Urinary bladder (tissue), 4 donors: ENCODE results near the gene NTNG1. TPM values are rescaled to one million over a fixed set of nuclear protein-coding genes. Genes with fewer than 3 reads are reported as not detected.

ENCODE experiments used
- DNase-seq: peaks from one replicate; pipeline ENCODE4 v3.0.0-alpha.2; 2015; ENCODE audit errors: extremely low spot score
- H3K27ac ChIP-seq: one replicate; pipeline ENCODE4 v1.5.1; 2013; ENCODE audit warnings: low read depth, mild to moderate bottlenecking, moderate library complexity
- H3K36me3 ChIP-seq: one replicate; pipeline ENCODE4 v1.6.1; 2013; ENCODE audit warnings: mild to moderate bottlenecking, moderate library complexity; ENCODE audit not compliant: insufficient read depth
- H3K4me1 ChIP-seq: one replicate; pipeline ENCODE4 v1.6.1; 2013; ENCODE audit warnings: mild to moderate bottlenecking, moderate library complexity; ENCODE audit not compliant: insufficient read depth
- H3K4me3 ChIP-seq: one replicate; pipeline ENCODE4 v1.5.1; 2013; ENCODE audit warnings: low read depth, low read length
- WGBS: extraction: QIAGEN DNeasy Blood & Tissue Kit; methylation state at CpG from one replicate; pipeline ENCODE4 v1.1.7; 2013; 5-methylcytosine and 5-hydroxymethylcytosine counted together
- polyA plus RNA-seq: library from polyadenylated mRNA; stranded (reverse); fragments of 200-250 nt; gene quantifications from one replicate; pipeline ENCODE4 v1.2.3, GENCODE V29; 2013
- total RNA-seq: library from RNA; depleted of rRNA; stranded (reverse); fragments of >200 nt; gene quantifications from one replicate; pipeline ENCODE4 v1.2.3, GENCODE V29; 2014
- donor health status: healthy with polysubstance abuse.
- donor health status: healthy.

Gene NTNG1
- total and polyA plus RNA-seq, 2 donors: 12.1 to 24.4 TPM

DNA sequence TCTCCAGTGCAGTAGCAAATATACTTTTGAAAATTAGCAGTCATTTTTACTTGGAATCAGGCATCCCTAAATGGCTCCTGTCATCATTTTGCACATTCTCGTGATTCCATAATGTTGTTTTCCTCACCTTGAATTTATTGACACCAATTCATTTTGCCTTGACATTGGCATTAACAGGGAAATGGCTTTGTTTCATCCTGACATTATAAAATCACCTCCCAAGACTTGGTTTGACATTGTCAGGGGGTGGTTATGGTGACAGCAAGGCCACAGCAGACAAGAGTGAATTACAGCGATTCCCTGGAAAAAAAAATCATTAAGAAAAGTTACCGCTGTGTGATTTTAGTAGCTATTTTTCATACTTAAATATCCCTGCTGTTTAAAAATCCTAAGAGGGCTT lies 327.0 kb downstream of the NTNG1 start:
- Histone ChIP-seq H3K27ac (no peak overlapping the region), H3K4me1 (no peaks in the 10 kb centered on the region), H3K4me3 (no peak overlapping the region), H3K36me3 (no peaks in the 10 kb centered on the region)
- whole genome bisulfite sequencing: 92% methylated on average over 3 of the region's 3 CpGs
- DNase-seq: no peak

DNA sequence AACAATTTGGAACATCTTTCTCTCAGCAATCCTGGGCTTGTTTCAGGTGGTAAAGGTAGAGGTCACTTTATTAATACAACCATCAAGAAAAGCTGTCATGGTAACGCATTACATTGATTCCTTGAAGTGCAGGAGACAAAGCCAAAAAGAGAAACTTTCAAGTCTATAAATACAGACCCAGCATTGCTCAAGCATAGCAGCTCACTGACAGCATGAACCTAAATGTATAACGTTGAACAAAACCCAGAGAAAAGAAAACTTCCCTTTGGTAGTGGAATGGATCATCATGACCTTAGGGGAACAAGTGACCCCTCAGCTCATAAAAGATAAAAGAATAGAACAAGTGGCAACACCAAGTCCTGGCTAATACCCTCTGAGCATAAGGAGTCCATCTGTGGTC lies 332.2 kb downstream of the NTNG1 start:
- H3K4me1 ChIP-seq: no peaks in the 10 kb centered on the region
- H3K4me3 ChIP-seq: no peak overlapping the region
- 79% methylated on average over 2 of the region's 2 CpGs for WGBS
- DNase-seq: no peak
- no peak overlapping the region for H3K27ac ChIP-seq
- H3K36me3 ChIP-seq: no peaks in the 10 kb centered on the region

DNA sequence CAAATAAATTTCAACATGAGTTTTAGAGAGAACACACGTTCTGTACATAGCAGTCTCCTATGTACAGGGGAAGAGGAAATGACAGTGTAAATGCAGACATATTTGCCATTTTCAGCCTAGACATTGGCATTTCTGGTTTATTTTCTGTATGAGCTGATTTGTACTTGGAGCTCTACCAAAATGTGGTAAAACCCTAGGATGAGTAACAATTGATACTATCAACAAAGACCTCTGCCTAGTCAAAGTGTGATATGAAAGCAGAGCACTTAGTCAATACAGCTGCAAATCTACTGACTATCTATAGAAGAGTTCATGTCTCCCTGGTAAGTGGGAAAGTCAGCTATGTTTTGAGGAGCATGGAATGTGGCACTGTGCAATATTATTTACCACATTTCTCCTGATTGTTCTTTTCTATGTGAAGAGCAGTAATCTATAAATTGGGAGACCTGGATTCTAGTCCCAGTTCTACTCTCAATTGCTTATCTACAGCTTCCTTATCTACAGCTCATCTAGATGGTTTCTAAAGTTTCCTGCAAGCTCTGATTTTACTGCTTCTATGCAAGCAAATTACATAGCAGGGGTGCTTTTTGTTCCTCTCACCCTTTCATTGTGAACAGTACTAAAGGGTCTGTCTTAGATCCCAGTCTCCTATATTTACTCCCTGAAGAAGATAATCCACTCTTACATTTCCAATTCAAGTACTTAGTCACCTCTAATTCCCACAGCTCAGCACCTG lies 334.2 kb downstream of the NTNG1 start:
- 74% methylated on average over 1 of the region's 1 CpG for WGBS
- Histone ChIP-seq H3K4me3 (no peak overlapping the region), H3K27ac (no peak overlapping the region), H3K36me3 (no peaks in the 10 kb centered on the region), H3K4me1 (no peaks in the 10 kb centered on the region)
- no peak for DNase-seq

GRCh38 chr1:107477233-107477632 lies 336.4 kb downstream of the NTNG1 start:
- Histone ChIP-seq H3K4me1 (no peaks in the 10 kb centered on the region), H3K36me3 (no peaks in the 10 kb centered on the region), H3K4me3 (no peak overlapping the region), H3K27ac (no peak overlapping the region)
- WGBS: 94% methylated on average over 2 of the region's 2 CpGs
- no peak for DNase-seq

DNA sequence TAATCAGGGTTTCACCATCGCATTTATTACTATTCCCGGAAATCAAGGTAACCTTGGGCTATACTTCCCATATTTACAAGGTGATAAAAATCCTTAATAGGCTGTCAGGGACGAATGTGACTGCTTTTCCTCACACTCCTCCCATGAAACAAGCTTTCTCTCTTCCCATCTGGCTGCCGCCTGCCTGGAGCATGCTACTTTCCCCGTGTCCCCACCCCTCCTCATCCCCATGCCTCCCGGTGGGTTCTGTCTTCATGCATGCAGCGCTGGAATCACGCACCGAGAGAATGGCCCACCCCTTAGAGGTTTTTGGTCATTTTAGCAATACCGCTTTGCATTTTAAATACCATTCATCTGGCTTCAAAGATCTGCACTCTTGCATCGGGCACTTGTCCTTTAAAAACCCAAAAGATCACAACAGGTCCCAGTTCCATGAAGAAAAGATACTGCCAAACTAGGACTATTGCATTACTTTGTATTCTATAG lies 339.1 kb downstream of the NTNG1 start:
- Histone ChIP-seq H3K36me3 (no peaks in the 10 kb centered on the region), H3K27ac (no peak overlapping the region), H3K4me3 (no peak overlapping the region), H3K4me1 (no peaks in the 10 kb centered on the region)
- 83% methylated on average over 11 of the region's 11 CpGs for WGBS
- DNase-seq: no peak

DNA sequence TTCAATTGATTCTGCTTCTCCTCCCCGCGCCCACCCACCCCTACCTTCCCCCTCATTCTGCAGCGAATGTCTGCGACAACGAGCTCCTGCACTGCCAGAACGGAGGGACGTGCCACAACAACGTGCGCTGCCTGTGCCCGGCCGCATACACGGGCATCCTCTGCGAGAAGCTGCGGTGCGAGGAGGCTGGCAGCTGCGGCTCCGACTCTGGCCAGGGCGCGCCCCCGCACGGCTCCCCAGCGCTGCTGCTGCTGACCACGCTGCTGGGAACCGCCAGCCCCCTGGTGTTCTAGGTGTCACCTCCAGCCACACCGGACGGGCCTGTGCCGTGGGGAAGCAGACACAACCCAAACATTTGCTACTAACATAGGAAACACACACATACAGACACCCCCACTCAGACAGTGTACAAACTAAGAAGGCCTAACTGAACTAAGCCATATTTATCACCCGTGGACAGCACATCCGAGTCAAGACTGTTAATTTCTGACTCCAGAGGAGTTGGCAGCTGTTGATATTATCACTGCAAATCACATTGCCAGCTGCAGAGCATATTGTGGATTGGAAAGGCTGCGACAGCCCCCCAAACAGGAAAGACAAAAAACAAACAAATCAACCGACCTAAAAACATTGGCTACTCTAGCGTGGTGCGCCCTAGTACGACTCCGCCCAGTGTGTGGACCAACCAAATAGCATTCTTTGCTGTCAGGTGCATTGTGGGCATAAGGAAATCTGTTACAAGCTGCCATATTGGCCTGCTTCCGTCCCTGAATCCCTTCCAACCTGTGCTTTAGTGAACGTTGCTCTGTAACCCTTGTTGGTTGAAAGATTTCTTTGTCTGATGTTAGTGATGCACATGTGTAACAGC lies 339.9 kb downstream of the NTNG1 start:
- no peak overlapping the region for H3K4me3 ChIP-seq
- DNase-seq: no peak

DNA sequence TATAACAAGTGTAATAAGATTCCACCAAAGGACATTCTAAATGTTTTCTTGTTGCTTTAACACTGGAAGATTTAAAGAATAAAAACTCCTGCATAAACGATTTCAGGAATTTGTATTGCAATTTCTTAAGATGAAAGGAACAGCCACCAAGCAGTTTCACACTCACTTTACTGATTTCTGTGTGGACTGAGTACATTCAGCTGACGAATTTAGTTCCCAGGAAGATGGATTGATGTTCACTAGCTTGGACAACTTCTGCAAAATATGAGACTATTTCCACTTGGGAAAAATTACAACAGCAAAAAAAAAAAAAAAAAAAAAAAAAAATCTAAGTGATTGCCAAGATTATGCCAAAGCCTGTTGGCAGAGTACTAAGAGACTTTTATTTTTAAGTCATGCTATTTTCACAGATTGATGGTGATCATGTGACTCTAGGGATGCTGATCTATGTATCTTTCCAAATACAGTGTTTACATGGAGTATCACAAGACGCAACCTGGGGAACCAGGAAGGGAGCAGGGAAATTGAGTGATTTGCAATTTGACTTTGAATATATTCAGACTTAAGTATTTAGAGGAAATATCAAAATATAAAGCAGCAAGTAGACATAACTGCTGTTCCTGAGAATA lies 341.0 kb downstream of the NTNG1 start:
- H3K4me3 ChIP-seq: no peak overlapping the region

More for the DNA sequence above, 339.9 kb downstream of the NTNG1 start:
- H3K27ac ChIP-seq: no peak overlapping the region
- 45% methylated on average over 37 of the region's 37 CpGs for WGBS
- H3K4me1 ChIP-seq: no peaks in the 10 kb centered on the region
- H3K36me3 ChIP-seq: no peaks in the 10 kb centered on the region

GRCh38 chr1:107483949-107484348 lies 343.1 kb downstream of the NTNG1 start:
- no peak for DNase-seq
- H3K27ac ChIP-seq: no peak overlapping the region
- 84% methylated on average over 3 of the region's 3 CpGs for WGBS

More for the DNA sequence above, 341.0 kb downstream of the NTNG1 start:
- Histone ChIP-seq H3K36me3 (no peaks in the 10 kb centered on the region), H3K4me1 (no peaks in the 10 kb centered on the region), H3K27ac (no peak overlapping the region)
- 61% methylated on average over 3 of the region's 3 CpGs for WGBS
- no peak for DNase-seq

DNA sequence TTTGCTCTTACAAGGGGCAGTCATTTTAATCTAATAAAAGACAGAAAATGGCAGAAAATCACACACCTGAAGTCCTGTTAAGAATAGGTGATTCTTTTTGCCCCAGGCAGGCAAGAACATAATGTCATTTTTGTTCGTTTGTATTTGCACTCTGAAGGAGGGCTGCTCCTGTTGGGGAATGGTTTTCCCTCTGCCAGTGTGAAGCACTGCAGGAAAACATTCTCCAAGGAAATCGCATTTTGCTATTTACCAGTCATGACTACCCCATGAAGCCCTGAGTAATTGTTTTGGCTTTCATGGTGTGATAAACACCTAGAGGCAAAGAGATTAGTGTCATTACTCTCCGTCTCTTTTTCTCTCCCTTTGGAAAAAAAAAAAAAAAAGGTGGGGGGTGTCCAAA lies 345.5 kb downstream of the NTNG1 start:
- 60% methylated on average over 3 of the region's 3 CpGs for WGBS
- no peak overlapping the region for H3K27ac ChIP-seq
- H3K4me1 ChIP-seq: no peaks in the 10 kb centered on the region
- no peak overlapping the region for H3K4me3 ChIP-seq
- no peak for DNase-seq
- no peaks in the 10 kb centered on the region for H3K36me3 ChIP-seq

More at GRCh38 chr1:107483949-107484348, 343.1 kb downstream of the NTNG1 start:
- Histone ChIP-seq H3K4me3 (no peak overlapping the region), H3K36me3 (no peaks in the 10 kb centered on the region), H3K4me1 (no peaks in the 10 kb centered on the region)

DNA sequence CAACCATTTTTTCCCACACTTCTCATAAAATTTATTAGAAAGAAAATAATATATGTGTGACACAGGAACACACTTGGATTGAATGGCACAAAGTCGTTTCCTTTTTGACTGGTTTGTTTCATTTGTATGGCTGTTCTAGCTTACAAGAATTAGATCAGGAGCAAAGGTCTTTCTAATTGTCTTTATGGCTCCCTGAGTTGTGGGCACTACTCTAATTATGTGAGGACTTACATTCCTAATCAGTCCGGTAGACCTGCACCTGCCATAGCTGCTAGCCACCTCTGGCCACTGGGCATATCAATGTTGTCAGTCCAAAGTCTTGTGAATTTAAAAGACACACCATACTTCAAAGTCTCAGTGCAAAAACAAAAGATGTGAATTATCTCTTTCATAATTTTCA lies 346.7 kb downstream of the NTNG1 start:
- Histone ChIP-seq H3K36me3 (no peaks in the 10 kb centered on the region), H3K4me3 (no peak overlapping the region), H3K27ac (no peak overlapping the region), H3K4me1 (no peaks in the 10 kb centered on the region)
- DNase-seq: no peak
- WGBS: 33% methylated on average over 2 of the region's 2 CpGs

DNA sequence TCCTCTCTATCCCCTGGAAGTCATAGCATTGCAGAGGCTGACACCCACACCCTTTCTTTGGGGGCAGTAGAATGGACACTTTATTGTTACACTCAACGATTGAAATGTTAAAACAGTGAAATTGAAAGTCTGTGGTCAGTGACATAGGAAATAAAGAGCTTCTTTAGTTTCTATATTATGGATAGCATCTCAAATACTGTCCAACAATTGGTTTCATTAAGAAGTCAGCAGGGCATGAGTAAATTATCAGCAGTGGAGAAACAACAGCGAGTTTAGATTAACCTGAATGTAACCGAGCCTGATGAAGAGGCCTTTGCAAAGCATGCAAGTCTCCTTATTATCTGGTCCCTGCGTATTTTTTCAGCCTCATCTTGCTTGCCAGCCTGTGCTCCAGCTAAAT lies 350.7 kb downstream of the NTNG1 start:
- Histone ChIP-seq H3K27ac (no peak overlapping the region), H3K4me1 (no peaks in the 10 kb centered on the region), H3K36me3 (no peaks in the 10 kb centered on the region), H3K4me3 (no peak overlapping the region)
- no peak for DNase-seq
- WGBS: 90% methylated on average over 4 of the region's 4 CpGs

DNA sequence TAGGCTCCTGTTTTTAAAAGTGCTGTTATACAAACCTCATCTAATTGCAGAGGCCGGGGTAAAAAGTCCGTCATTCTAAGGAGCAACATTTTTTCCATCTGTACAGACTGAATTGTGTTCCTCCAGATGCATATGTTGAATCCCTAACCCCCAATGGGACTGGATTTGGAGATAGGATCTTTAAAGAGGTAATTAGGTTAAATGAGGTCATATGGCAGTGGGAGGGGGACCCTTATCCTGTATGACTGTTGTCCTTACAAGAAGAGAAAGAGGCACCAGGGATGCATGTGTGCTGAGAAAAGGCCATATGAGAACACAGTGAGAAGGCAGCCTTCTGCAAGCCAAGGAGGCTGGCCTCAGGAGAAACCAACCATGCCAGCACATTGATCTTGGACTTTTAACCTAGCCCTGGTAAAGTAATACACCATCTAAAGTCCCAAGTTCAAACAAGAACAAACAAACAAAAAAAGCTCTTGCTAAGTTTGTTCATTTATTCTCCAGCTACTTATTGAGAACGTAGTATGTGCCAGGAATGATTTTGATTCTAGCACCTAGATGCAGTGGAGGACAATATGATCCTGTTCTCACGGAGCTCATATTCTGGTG lies 352.4 kb downstream of the NTNG1 start:
- Histone ChIP-seq H3K36me3 (no peaks in the 10 kb centered on the region), H3K4me3 (no peak overlapping the region), H3K4me1 (no peaks in the 10 kb centered on the region), H3K27ac (no peak overlapping the region)
- WGBS: 91% methylated on average over 4 of the region's 4 CpGs
- no peak for DNase-seq

- H3K4me1 ChIP-seq: no peaks in the 10 kb centered on the region
- 95% methylated on average over 6 of the region's 6 CpGs for WGBS
- DNase-seq: no peak
- H3K27ac ChIP-seq: no peak overlapping the region
- no peak overlapping the region for H3K4me3 ChIP-seq
- no peaks in the 10 kb centered on the region for H3K36me3 ChIP-seq
These were observed 353.2 kb downstream of the NTNG1 start for GRCh38 chr1:107494061-107494460.
